ENCODE data around the gene GBA2. TPM values are rescaled to one million over a fixed set of nuclear protein-coding genes. Genes with fewer than 3 reads are reported as not detected.

Gene GBA2
- total and polyA plus RNA-seq, 8 donors, result 26.5 to 210 (median 56.6) TPM

GRCh38 chr9:35757892-35758275, 8.9 kb upstream of the GBA2 start:
- no peak for DNase-seq
- Histone ChIP-seq H3K27ac (peak overlapping the region in 4 of 5 donors; percentile 89 to 95 (median 91)), H3K9me3 (no peaks in the 10 kb centered on the region), H3K27me3 (no peaks in the 10 kb centered on the region), H3K36me3 (peaks cover 18 to 25% (median 22%) of the 10 kb centered on the region in 4 donors), H3K4me1 (peaks cover 14 to 51% (median 36%) of the 10 kb centered on the region in 4 donors), H3K4me3 (peak overlapping the region; percentile 57 to 65 (median 63))
- no peak for TF ChIP-seq POLR2A (IDR thresholded peaks at IDR 0.05)
- TF ChIP-seq POLR2AphosphoS5 (IDR thresholded peaks at IDR 0.05), result no peak
- TF ChIP-seq EP300 (IDR thresholded peaks at IDR 0.05), result no peak
- no peak for TF ChIP-seq CTCF (IDR thresholded peaks at IDR 0.05)
- intact Hi-C loops (cut with DNase I; ENCODE audit: low total_unique reads), result no loop called here

GRCh38 chr9:35757226-35757891, 8.3 kb upstream of the GBA2 start:
- intact Hi-C loops (cut with DNase I; ENCODE audit: low total_unique reads), result no loop called here
- Histone ChIP-seq H3K36me3 (peaks cover 23 to 31% (median 27%) of the 10 kb centered on the region in 4 donors), H3K4me3 (peak overlapping the region; percentile 57 to 65 (median 63)), H3K4me1 (peaks cover 14 to 45% (median 34%) of the 10 kb centered on the region in 4 donors), H3K27me3 (no peaks in the 10 kb centered on the region), H3K27ac (peak overlapping the region; percentile 89 to 99 (median 92)), H3K9me3 (no peaks in the 10 kb centered on the region)
- TF ChIP-seq POLR2AphosphoS5 (IDR thresholded peaks at IDR 0.05), result peak in 2 of 3 donors; percentile 34 to 44
- no peak for TF ChIP-seq EP300 (IDR thresholded peaks at IDR 0.05)
- peak; percentile 40 to 85 for DNase-seq
- 1 to 5% (median 2%) methylated on average over 19 to 20 of the region's 20 CpGs for WGBS, 5 donors

- intact Hi-C loops (cut with DNase I; ENCODE audit: low total_unique reads), result no loop called here
- peak; percentile 74 to 93 for DNase-seq
- Histone ChIP-seq H3K27ac (peak overlapping the region; percentile 89 to 99 (median 92)), H3K4me3 (peak overlapping the region; percentile 57 to 65 (median 63)), H3K4me1 (peaks cover 14 to 42% (median 33%) of the 10 kb centered on the region in 4 donors), H3K27me3 (no peaks in the 10 kb centered on the region), H3K9me3 (no peaks in the 10 kb centered on the region), H3K36me3 (peaks cover 31 to 39% (median 35%) of the 10 kb centered on the region in 4 donors)
- TF ChIP-seq POLR2AphosphoS5 (IDR thresholded peaks at IDR 0.05) (peak in 1 of 3 donors; percentile 4), POLR2A (IDR thresholded peaks at IDR 0.05) (no peak), CTCF (IDR thresholded peaks at IDR 0.05) (peak in 5 of 7 experiments; percentile 50 to 76 (median 72)), EP300 (IDR thresholded peaks at IDR 0.05) (no peak)
- 7 to 12% (median 9%) methylated on average over 37 to 48 of the region's 48 CpGs for WGBS, 5 donors
These were observed 7.5 kb upstream of the GBA2 start for GRCh38 chr9:35756275-35757225.

- intact Hi-C loops (cut with DNase I; ENCODE audit: low total_unique reads), result no loop called here
- no peaks in the 10 kb centered on the region for H3K27me3 ChIP-seq
- H3K4me1 ChIP-seq, result peaks cover 17 to 43% (median 31%) of the 10 kb centered on the region in 4 donors
- TF ChIP-seq POLR2A (IDR thresholded peaks at IDR 0.05), result no peak
- no peak for TF ChIP-seq EP300 (IDR thresholded peaks at IDR 0.05)
- no peak for TF ChIP-seq CTCF (IDR thresholded peaks at IDR 0.05)
- TF ChIP-seq POLR2AphosphoS5 (IDR thresholded peaks at IDR 0.05), result no peak
- no peak overlapping the region for H3K27ac ChIP-seq
- H3K4me3 ChIP-seq, result no peak overlapping the region
- 81 to 93% (median 86%) methylated on average over 4 of the region's 4 CpGs for WGBS, 5 donors
- H3K36me3 ChIP-seq, result peaks cover 42 to 52% (median 46%) of the 10 kb centered on the region in 4 donors
- H3K9me3 ChIP-seq, result no peaks in the 10 kb centered on the region
- no peak for DNase-seq
These were observed 6.0 kb upstream of the GBA2 start for GRCh38 chr9:35755071-35755470.
